Stimulated activated memory B cell treated with anti-CD40 and anti-IgM and Interleukin-4, amounts not matched to agents 10 μg/mL and 1 μg/mL and 100 μg/mL, for 72 hours (primary cell): Measurements from ENCODE around the gene DGKI.

ENCODE experiments used
- ATAC-seq: fragments of 150-1000 bp; cut with Tn5 transposase; 2 replicates; pipeline ENCODE4 v1.10.0; 2021
- H3K27ac Mint-ChIP-seq: one replicate; pipeline ENCODE4 v1.8.0; 2022; ENCODE audit warnings: mild to moderate bottlenecking, mixed read lengths
- H3K27me3 Mint-ChIP-seq: one replicate; pipeline ENCODE4 v1.8.0; 2022; ENCODE audit warnings: mixed read lengths
- H3K36me3 Mint-ChIP-seq: one replicate; pipeline ENCODE4 v1.8.0; 2022; ENCODE audit warnings: mixed read lengths
- H3K4me1 Mint-ChIP-seq: one replicate; pipeline ENCODE4 v1.8.0; 2022; ENCODE audit warnings: mixed read lengths
- H3K4me3 Mint-ChIP-seq: one replicate; pipeline ENCODE4 v1.8.0; 2022; ENCODE audit warnings: mild to moderate bottlenecking, moderate library complexity, mixed read lengths
- H3K9me3 Mint-ChIP-seq: one replicate; pipeline ENCODE4 v1.8.0; 2022; ENCODE audit warnings: mixed read lengths

The DGKI gene

DNA sequence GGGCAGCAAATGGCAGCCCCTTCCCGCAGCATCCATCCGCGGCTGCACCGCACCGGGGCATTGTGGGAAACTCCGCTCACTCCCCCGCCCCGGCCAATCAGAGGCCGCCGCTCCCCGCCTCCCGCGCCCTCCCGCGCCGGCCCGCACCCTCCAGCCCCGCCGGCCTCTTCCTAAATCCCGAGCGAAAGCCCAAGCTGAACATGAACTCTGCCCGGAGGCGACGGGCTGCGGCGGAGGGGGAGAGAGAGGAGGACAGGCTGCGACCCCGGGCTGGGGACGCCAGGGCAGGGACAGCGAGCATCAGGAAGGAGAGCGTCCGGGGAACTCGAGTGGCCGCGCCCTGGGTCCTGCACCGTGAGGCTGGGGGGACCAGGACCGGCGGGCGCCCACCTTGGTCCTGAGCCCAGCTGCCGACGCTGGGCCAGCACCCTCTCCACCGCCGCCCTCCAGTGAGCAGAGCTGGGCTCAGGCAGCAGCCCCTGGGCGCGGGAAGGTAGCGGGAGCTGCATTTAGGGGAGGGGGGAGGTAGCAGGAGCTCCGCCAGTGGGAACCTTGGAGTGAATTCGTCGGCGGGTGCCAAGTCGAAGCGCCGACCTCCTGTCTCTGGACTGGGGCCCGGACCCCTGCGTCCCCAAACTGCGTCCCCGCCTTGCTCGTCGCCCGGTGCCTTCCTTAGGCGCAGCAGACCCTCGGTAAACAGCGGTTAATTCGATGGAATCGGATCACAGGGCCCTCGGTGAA lies at the start of gene DGKI:
Gene DGKI (minus strand): TSS at position 148 of the 741 bp plus-strand sequence.
- H3K4me1 Mint-ChIP-seq: no peaks in the 10 kb centered on the region
- H3K36me3 Mint-ChIP-seq: peaks cover 5% of the 10 kb centered on the region
- H3K9me3 Mint-ChIP-seq: peaks cover 2% of the 10 kb centered on the region
- peak within 1 kb of the TSS; percentile 52 for H3K4me3 Mint-ChIP-seq
- peak; percentile 36 for ATAC-seq
- no peak within 1 kb of the TSS for H3K27ac Mint-ChIP-seq
- peaks cover 56% of the 10 kb centered on the region for H3K27me3 Mint-ChIP-seq

DNA sequence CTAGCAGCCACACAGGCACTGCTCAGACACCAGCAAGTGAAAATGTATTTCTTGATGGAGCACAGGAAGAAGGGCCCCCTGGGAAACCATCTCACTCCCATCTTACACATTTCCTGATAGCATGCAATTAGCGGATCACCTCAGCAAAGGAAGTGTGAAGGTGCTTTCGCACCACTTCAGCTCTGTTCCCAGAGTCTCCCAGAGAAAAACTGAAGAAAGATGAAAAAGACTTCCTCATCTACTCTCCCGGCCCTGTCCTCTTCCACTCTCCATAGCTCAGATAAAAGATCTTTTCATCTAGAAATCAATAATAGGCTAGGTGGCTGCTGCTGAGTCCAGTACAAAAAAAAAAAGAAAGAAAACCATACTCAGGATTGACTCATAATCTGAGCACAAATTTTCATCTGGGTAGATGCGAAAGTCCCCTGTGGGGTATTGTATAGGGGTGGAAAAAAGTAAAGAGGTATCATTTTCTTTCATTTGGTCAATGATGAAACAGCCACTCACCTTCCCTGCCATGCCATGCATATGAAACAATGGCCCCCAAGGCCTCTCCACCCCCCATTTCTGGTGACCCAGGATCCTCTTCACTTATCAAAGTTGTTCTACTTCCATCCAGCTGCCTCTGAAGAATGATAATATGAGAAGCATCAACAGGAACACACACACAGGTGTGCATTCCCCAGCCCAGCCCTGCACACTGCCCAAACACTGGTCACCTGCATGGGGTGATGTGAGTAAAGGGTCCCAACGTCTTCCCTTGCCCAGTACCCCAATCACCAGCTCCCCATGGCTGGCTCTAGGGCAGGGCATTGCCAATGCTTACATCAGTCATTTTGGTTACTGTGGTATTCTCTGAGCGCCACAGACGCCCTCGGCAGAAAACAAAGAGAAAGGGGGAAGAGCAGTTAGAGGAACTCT lies 48.8 kb upstream of the DGKI start:
- H3K27ac Mint-ChIP-seq: peak overlapping the region; percentile 37
- H3K4me3 Mint-ChIP-seq: no peak overlapping the region
- H3K4me1 Mint-ChIP-seq: peaks cover 22% of the 10 kb centered on the region
- H3K9me3 Mint-ChIP-seq: no peaks in the 10 kb centered on the region
- H3K27me3 Mint-ChIP-seq: no peaks in the 10 kb centered on the region
- H3K36me3 Mint-ChIP-seq: peaks cover 44% of the 10 kb centered on the region
- peak; percentile 74 for ATAC-seq

DNA sequence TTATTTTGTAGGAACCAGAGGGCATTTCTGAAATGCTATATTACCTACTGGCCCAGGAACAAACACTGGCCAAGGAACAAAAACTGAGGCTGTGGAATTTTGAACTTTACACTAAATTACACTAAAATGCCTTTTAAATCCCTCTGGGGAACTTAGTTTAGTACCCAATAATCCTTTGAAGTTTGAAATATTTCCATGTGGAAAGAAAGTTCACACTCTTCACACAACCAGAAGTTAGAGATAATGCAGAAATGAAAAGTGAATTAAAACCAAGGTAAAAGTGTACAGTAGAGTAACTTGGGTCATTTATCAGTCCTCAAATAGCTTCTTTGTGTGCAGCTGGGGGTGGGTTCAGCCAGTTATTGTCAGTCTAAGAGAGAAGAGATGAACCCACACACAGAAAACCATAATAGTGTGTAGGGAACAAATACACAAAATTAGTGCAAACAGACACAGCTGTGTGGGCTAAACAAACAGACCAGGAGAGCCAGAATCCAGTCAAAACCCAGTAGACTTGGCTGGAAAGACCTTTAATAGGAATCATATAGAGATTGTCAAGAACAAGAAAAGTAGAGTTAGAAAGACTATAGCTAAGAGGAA lies 46.5 kb upstream of the DGKI start:
- ATAC-seq: no peak
- no peaks in the 10 kb centered on the region for H3K27me3 Mint-ChIP-seq
- peaks cover 53% of the 10 kb centered on the region for H3K36me3 Mint-ChIP-seq

DNA sequence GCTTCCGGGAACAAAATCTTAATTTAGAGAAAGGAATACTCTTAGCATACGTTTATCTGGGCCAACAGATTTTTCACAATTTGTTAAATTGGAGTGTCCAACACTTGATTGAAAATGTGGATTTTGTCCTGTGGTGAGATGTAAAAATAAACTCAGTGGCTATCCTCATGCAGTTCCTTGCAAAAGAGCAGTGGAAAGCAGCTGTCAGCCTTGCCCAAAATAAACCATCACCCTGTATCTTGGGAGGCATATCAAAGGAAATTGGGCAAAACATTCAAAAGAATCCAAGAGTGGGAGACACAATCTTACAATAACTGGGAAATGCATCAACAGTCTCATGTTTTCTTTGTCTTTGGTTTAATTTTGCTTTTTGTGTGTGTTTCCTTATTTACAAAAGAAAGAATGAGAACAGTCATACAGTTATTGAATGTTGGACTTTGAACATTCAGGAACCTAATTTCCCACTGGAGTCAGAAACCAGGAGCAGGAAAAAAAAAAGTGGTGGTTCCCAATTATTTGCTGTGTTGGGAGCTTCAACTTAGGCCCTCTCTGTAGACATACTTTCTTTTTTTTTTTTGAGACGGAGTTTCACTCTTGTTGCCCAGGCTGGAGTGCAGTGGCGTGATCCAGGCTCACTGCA lies 44.4 kb upstream of the DGKI start:
- Mint-ChIP-seq H3K9me3 (no peaks in the 10 kb centered on the region), H3K36me3 (peaks cover 56% of the 10 kb centered on the region), H3K27ac (no peak overlapping the region), H3K4me3 (no peak overlapping the region), H3K4me1 (peaks cover 11% of the 10 kb centered on the region), H3K27me3 (no peaks in the 10 kb centered on the region)
- no peak for ATAC-seq

More for the DNA sequence above, 46.5 kb upstream of the DGKI start:
- H3K4me3 Mint-ChIP-seq: no peak overlapping the region
- no peak overlapping the region for H3K27ac Mint-ChIP-seq
- no peaks in the 10 kb centered on the region for H3K9me3 Mint-ChIP-seq
- peaks cover 13% of the 10 kb centered on the region for H3K4me1 Mint-ChIP-seq

DNA sequence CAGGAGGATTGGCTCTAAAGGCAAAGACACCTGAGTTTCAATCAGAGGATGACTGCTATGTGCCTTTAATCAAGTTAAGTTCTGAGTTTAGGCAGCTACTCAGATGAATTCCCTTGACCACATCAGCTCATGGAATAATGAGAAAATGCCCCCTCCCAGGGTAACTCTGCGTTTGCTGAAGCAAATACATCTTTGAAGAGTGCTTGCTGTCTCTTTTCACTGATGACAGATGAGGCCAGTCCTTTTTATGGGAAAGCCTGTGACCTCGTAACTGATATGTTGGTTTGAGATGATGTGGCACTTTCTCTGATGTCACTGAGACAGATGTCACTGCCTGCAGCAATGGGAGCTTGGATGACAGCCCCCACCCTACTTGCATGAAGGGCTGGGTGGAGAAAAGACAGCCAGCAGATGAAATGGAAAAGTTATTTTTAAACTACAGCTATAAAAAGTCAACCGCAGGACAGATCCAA lies 43.7 kb upstream of the DGKI start:
- no peak overlapping the region for H3K4me3 Mint-ChIP-seq
- H3K4me1 Mint-ChIP-seq: peaks cover 7% of the 10 kb centered on the region
- no peaks in the 10 kb centered on the region for H3K27me3 Mint-ChIP-seq
- H3K36me3 Mint-ChIP-seq: peaks cover 55% of the 10 kb centered on the region
- ATAC-seq: no peak
- H3K27ac Mint-ChIP-seq: no peak overlapping the region
- H3K9me3 Mint-ChIP-seq: no peaks in the 10 kb centered on the region

DNA sequence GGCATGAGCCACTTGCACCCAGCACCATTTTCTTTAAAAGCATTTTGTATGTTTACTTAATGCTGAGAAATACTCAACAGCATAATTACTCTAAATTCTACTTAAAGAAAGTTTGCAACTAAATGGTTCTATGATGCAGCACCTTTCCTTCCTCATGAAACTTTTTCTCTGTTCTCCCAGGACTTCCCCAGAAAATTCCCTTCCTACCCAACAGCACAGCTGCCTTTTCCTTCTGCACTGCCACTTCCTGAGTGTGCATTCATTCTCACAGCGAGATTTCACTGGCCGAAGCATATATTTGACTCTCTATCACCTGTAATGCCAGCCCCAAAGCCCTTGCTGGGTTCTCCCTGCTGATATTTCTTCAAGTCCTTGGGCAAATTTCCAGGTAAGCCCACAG lies 41.5 kb upstream of the DGKI start:
- Mint-ChIP-seq H3K9me3 (no peaks in the 10 kb centered on the region), H3K4me1 (peaks cover 7% of the 10 kb centered on the region), H3K27ac (no peak overlapping the region), H3K4me3 (no peak overlapping the region), H3K27me3 (no peaks in the 10 kb centered on the region), H3K36me3 (peaks cover 56% of the 10 kb centered on the region)
- ATAC-seq: no peak

DNA sequence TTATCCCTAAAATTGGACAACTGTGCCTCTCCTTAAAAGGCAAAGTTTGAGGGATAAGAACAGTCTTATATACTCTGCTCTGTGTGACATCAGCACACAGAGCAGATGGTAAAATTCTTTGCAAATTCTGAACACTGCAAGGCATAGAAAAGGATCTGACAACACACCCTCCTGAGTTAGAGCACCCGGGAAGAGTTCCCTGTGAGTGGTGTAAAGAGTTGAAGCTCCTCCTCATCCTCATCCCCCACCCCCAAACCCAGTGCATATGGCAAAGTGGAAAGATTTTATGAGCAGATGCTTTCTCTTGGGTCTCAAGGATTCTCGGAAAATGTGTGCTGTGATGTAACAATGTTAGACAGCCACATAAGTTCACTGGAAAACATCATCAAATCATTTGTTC lies 40.0 kb upstream of the DGKI start:
- Mint-ChIP-seq H3K9me3 (no peaks in the 10 kb centered on the region), H3K4me3 (no peak overlapping the region), H3K27me3 (no peaks in the 10 kb centered on the region), H3K4me1 (peaks cover 7% of the 10 kb centered on the region), H3K36me3 (peaks cover 64% of the 10 kb centered on the region), H3K27ac (no peak overlapping the region)
- no peak for ATAC-seq

DNA sequence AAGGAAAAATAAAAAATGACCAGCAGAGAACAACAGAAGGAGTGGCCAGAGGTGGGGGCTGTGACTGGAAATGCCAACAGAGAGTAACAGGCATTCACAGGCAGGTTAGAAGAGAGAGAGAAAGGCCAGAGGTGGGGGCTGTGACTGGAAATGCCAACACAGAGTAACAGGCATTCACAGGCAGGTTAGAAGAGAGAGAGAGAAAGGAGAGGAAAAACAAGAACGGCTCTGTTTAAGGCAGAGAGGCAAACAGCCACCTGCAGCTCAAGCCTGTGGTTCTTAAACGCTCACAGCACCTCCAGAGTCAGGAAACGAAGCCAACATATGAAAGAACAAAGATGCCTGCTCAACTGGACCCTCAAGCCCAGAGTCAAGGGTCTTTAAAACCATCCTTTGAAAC lies 39.5 kb upstream of the DGKI start:
- Mint-ChIP-seq H3K27ac (no peak overlapping the region), H3K36me3 (peaks cover 69% of the 10 kb centered on the region), H3K27me3 (no peaks in the 10 kb centered on the region), H3K4me3 (no peak overlapping the region), H3K4me1 (peaks cover 7% of the 10 kb centered on the region), H3K9me3 (no peaks in the 10 kb centered on the region)
- no peak for ATAC-seq

DNA sequence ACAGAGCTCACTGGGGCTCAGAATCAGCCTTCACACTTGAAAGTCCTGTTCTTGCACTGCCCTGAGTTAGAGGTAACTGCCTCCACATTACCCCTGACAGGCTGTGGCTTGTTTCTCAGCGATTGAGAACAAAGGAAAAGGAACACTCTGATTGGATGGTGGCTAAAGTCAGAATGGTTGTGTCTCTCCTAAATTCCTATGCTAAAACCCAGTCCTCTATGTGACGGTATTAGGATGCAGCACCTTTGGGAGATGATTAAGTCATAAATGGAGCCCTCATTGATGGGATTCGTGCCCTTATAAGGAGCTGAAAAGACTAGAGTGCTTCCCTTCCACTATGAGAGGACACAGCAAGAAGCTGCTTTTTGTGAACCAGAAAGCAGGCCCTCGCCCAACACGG lies 38.9 kb upstream of the DGKI start:
- H3K27me3 Mint-ChIP-seq: no peaks in the 10 kb centered on the region
- H3K27ac Mint-ChIP-seq: no peak overlapping the region
- no peaks in the 10 kb centered on the region for H3K9me3 Mint-ChIP-seq
- peaks cover 66% of the 10 kb centered on the region for H3K36me3 Mint-ChIP-seq
- H3K4me1 Mint-ChIP-seq: peaks cover 7% of the 10 kb centered on the region
- no peak overlapping the region for H3K4me3 Mint-ChIP-seq
- ATAC-seq: no peak

DNA sequence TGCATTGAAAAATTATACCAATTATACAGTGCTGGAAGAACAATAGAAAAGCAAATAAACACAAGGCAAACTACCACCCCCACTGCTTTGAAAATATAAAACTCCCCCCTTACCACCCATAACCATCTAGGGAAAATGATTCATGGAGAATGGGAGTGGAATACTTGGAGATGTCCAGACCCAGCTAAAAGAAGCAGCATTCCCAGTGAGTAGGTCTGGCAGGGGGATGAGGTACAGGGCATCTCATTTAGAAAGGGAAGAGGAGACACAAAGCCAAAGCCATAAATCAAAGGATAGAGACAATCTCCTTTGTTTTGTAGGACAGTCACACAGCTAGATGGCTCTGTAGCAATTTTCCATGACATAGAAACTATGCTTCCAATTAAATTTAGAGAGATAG lies 36.0 kb upstream of the DGKI start:
- Mint-ChIP-seq H3K9me3 (no peaks in the 10 kb centered on the region), H3K27me3 (no peaks in the 10 kb centered on the region), H3K4me1 (no peaks in the 10 kb centered on the region), H3K27ac (no peak overlapping the region), H3K36me3 (peaks cover 77% of the 10 kb centered on the region), H3K4me3 (no peak overlapping the region)
- ATAC-seq: no peak

DNA sequence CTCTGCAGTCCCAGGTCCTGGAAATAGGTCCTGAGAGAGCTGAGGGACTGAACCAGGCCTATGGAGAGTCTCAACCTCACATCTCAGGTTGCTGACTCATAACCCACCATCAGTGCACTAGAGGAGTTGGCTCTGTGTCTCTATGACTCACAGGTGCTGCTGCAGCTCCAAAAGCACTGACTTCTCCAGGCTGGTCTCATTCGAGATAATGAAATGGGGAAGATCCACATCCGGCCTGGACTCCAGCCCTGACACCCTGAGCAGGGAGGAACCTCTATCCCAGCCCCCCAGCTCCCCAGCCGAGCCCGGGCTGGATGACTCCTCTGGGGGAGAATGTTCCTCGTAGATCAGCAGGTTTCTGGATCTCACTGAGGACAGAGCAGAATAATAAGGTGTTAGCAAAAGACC lies 35.5 kb upstream of the DGKI start:
- Mint-ChIP-seq H3K27ac (no peak overlapping the region), H3K4me3 (no peak overlapping the region), H3K4me1 (no peaks in the 10 kb centered on the region), H3K9me3 (no peaks in the 10 kb centered on the region), H3K27me3 (no peaks in the 10 kb centered on the region), H3K36me3 (peaks cover 77% of the 10 kb centered on the region)
- peak; percentile 5 for ATAC-seq

DNA sequence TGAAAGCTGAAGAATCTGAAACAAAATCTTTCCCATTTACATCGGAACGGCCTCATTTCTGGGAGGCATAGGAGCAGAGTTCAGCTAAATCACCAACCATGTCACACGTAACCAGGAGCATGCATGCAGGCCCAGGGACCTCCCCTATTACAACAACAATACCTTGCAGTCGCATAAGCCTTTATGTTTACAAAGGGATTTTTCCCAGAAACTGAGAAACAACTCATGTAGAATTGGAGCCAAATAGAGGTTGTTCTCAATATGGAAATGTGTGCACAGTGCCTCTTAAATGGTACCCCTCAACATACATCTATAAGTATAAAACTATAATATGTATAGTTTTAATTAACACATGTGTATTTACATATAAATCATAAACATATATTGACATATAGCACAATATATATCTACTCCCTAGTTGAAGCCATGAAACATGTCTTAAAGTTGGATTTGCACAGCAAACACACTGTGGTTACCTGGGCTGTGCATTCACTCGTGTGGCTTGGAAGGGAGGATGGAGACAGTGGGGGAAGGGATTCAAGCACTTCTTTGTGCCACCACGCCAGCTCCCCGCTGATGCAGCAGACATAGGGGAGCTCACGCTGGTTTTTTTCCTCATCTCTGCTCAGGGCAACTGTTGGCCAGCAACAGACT lies 35.0 kb upstream of the DGKI start:
- ATAC-seq: no peak
- H3K4me1 Mint-ChIP-seq: no peaks in the 10 kb centered on the region
- peaks cover 80% of the 10 kb centered on the region for H3K36me3 Mint-ChIP-seq
- no peak overlapping the region for H3K27ac Mint-ChIP-seq
- no peaks in the 10 kb centered on the region for H3K9me3 Mint-ChIP-seq
- H3K4me3 Mint-ChIP-seq: no peak overlapping the region
- no peaks in the 10 kb centered on the region for H3K27me3 Mint-ChIP-seq

DNA sequence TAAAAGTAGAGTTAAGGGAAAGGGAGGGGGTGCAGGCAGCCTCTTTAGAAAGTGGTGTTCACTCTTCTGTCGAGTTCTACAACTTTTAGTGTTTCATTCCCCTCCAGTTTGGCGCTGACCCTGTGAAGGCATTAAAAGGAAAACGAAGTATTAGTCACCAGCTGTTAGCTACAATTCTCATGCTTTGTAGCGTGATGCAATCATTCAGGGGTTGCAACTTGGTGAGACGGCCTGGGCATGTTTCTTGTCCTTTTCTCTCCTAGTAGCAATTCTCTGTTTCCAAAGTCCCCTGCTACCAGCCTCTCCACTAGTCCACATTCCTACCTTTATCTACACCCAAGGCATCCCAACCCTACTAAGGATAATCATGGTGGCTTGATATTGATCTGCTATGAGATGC lies 33.7 kb upstream of the DGKI start:
- no peaks in the 10 kb centered on the region for H3K9me3 Mint-ChIP-seq
- H3K4me3 Mint-ChIP-seq: no peak overlapping the region
- H3K27ac Mint-ChIP-seq: no peak overlapping the region
- H3K27me3 Mint-ChIP-seq: no peaks in the 10 kb centered on the region
- peaks cover 78% of the 10 kb centered on the region for H3K36me3 Mint-ChIP-seq
- ATAC-seq: no peak
- no peaks in the 10 kb centered on the region for H3K4me1 Mint-ChIP-seq

DNA sequence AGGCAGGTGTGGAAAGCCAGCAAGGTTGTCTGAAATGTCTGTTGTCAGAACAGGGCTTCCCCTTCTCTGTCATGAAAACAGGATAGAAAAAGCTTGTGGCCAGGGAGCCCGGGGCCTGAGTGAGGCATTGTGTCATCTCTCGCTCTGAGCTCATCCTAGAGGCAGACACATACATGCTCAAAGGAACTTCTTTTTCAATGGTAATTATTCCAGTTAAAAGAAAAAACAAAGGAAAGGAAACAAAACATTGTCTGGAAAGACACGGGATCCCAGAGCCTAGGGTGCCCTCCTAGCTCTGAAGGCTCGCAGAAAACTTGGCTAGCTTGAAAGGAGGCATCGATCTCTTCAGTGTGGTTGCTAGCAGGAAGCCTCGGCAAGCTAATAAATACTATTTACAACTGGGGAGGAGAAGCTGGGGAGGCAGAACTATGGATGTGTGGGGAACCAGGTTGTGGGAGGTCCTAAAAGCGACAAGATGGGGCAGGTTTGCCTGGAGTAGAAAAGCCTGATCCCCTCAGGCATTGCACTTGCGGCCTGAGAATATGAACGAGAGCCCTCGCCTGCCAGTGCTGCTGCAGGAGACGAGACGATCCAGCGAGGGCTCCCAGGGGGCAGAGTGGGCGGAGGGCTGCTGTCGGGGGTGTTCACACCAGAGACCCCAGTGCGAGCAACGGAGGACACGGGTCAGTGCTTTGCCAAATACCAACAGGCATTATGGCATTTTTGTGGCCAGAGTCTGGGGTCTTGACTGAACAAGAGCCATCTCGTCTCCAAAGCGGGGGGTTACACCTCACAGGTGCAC lies 32.8 kb upstream of the DGKI start:
- Mint-ChIP-seq H3K4me1 (no peaks in the 10 kb centered on the region), H3K27me3 (no peaks in the 10 kb centered on the region), H3K36me3 (peaks cover 74% of the 10 kb centered on the region), H3K9me3 (no peaks in the 10 kb centered on the region), H3K27ac (peak overlapping the region; percentile 3), H3K4me3 (no peak overlapping the region)
- ATAC-seq: no peak
